Rectal smooth muscle tissue (tissue), 1 donor: Measurements from ENCODE around the gene TSPAN6.

Experiments used
- H3K27ac ChIP-seq: one replicate; pipeline ENCODE4 v1.7.0; 2013; ENCODE audit warnings: low read depth, low read length, inconsistent platforms
- H3K27me3 ChIP-seq: one replicate; pipeline ENCODE4 v1.7.0; 2013; ENCODE audit warnings: low read length; ENCODE audit not compliant: control insufficient read depth, insufficient read depth
- H3K36me3 ChIP-seq: one replicate; pipeline ENCODE4 v1.7.0; 2013; ENCODE audit warnings: low read length; ENCODE audit not compliant: control insufficient read depth, insufficient read depth
- H3K4me1 ChIP-seq: one replicate; pipeline ENCODE4 v1.7.0; 2013; ENCODE audit warnings: low read length; ENCODE audit not compliant: control insufficient read depth, insufficient read depth
- H3K4me3 ChIP-seq: one replicate; pipeline ENCODE4 v1.7.0; 2013; ENCODE audit warnings: low read length
- H3K9ac ChIP-seq: one replicate; pipeline ENCODE4 v1.7.0; 2013; ENCODE audit warnings: low read length

The TSPAN6 gene

GRCh38 chrX:100643956-100644860 lies 7.6 kb upstream of the TSPAN6 start, which contains the start of gene SRPX2:
TSS of gene SRPX2 (plus strand) at chrX:100644199. CDS start at chrX:100646323, 2,124 bp downstream.
- Histone ChIP-seq H3K4me3 (peak within 1 kb of the TSS; percentile 33), H3K9ac (no peak within 1 kb of the TSS), H3K27ac (peak within 1 kb of the TSS; percentile 41), H3K36me3 (no peaks in the 10 kb centered on the region), H3K4me1 (no peaks in the 10 kb centered on the region), H3K27me3 (peaks cover 5% of the 10 kb centered on the region)

DNA sequence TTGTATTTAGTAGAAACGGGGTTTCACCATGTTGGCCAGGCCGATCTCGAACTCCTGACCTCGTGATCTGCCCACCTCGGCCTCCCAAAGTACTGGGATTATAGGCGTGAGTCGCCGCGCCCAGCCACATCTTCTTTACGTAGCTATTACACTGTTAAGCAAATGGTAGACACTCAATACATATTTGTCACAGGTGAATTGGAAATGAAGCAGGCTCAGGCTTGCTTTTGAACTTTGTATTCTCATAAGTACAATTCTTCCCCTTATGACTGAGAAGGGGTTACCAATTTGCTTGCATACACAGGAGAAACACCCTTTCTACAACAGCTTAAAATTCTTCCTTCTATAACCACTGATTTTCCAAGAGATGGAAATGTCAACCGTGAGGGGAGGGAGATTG lies 6.6 kb upstream of the TSPAN6 start:
- Histone ChIP-seq H3K4me1 (no peaks in the 10 kb centered on the region), H3K9ac (no peak overlapping the region), H3K36me3 (no peaks in the 10 kb centered on the region), H3K27me3 (peaks cover 5% of the 10 kb centered on the region), H3K4me3 (no peak overlapping the region), H3K27ac (no peak overlapping the region)

DNA sequence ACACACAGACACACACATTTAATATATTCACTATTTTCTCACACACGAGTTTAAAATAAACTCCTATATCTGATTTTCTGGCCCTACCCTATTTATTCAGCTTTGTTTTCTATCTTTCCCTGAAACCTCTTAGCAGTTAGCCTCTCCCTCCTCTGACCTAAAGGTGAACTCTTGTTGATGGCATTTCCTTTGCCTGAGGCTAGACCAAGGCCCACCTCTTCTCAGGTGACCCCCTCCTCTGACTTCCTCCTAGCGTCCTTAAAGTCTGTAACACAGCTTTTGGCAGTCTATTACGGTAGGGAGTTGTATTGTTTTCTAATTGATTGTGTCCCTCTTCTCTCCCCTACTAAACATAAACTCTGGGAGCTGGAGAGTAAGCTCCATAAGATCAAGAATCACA lies 5.7 kb upstream of the TSPAN6 start:
- no peaks in the 10 kb centered on the region for H3K4me1 ChIP-seq
- H3K36me3 ChIP-seq, result no peaks in the 10 kb centered on the region
- no peak overlapping the region for H3K4me3 ChIP-seq
- no peak overlapping the region for H3K27ac ChIP-seq
- peaks cover 5% of the 10 kb centered on the region for H3K27me3 ChIP-seq
- no peak overlapping the region for H3K9ac ChIP-seq

GRCh38 chrX:100635989-100636320 lies 651 bp downstream of the TSPAN6 start:
- H3K27me3 ChIP-seq, result peaks cover 2% of the 10 kb centered on the region
- no peaks in the 10 kb centered on the region for H3K36me3 ChIP-seq
- H3K4me3 ChIP-seq, result peak overlapping the region; percentile 66
- H3K9ac ChIP-seq, result peak overlapping the region; percentile 36
- no peaks in the 10 kb centered on the region for H3K4me1 ChIP-seq
- H3K27ac ChIP-seq, result peak overlapping the region; percentile 55

- peak overlapping the region; percentile 19 for H3K4me3 ChIP-seq
- H3K9ac ChIP-seq, result no peak overlapping the region
- H3K27me3 ChIP-seq, result peaks cover 2% of the 10 kb centered on the region
- no peaks in the 10 kb centered on the region for H3K4me1 ChIP-seq
- no peaks in the 10 kb centered on the region for H3K36me3 ChIP-seq
- no peak overlapping the region for H3K27ac ChIP-seq
Observed at GRCh38 chrX:100635040-100635439, 1.6 kb downstream of the TSPAN6 start.

DNA sequence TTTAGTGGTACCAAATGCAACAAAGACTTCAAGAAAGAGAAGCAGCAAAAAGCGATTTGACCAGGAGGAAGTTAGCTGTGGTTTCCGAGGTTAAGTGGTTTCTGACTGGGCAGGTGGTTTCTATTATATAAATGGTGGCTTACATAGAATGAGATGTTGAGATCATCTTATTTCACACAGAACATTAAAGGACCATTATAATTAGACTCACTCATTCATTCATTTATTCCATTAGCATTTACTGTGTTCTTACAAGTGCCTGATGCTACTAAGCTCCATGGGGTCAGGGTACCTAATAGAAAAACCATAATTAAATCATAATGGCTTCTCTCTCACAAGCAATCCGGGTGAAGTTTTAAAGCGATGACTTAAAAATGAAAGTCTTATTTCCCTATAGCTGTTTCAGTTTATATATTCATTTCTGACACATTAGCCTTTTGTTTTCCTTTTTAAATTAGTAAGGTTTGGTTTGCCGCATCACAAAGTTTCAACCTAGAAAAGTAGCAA lies 10.6 kb downstream of the TSPAN6 start:
- Histone ChIP-seq H3K36me3 (no peaks in the 10 kb centered on the region), H3K27ac (no peak overlapping the region), H3K4me3 (no peak overlapping the region), H3K27me3 (no peaks in the 10 kb centered on the region), H3K4me1 (no peaks in the 10 kb centered on the region), H3K9ac (no peak overlapping the region)

GRCh38 chrX:100623001-100623400 lies 13.6 kb downstream of the TSPAN6 start:
- no peaks in the 10 kb centered on the region for H3K4me1 ChIP-seq
- H3K4me3 ChIP-seq, result no peak overlapping the region
- H3K36me3 ChIP-seq, result no peaks in the 10 kb centered on the region
- H3K27ac ChIP-seq, result no peak overlapping the region
- H3K27me3 ChIP-seq, result no peaks in the 10 kb centered on the region
- H3K9ac ChIP-seq, result no peak overlapping the region

- Histone ChIP-seq H3K9ac (no peak overlapping the region), H3K4me3 (no peak overlapping the region), H3K27me3 (no peaks in the 10 kb centered on the region), H3K4me1 (no peaks in the 10 kb centered on the region), H3K36me3 (no peaks in the 10 kb centered on the region), H3K27ac (no peak overlapping the region)
Observed at GRCh38 chrX:100615005-100615404, 21.6 kb downstream of the TSPAN6 start.

DNA sequence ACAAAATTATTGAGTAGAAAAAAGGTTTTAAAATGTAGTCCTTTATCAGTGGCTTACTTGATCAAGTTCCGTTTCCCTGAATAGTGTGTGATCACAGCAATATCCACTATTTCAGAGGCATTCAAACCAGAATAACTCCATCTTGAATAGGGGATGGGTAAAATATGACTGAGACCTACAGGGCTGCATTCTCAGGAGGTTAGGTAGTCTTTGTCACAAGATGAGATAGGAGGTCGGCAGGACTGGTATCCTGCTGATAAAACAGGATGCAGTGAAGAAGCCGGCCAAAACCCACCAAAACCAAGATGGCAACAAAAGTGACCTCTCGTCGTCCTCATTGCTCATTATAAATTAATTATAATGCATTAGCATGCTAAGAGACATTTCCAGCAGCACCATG lies 24.7 kb downstream of the TSPAN6 start:
- Histone ChIP-seq H3K4me3 (no peak overlapping the region), H3K36me3 (no peaks in the 10 kb centered on the region), H3K27me3 (no peaks in the 10 kb centered on the region), H3K4me1 (no peaks in the 10 kb centered on the region), H3K9ac (no peak overlapping the region), H3K27ac (no peak overlapping the region)

- no peaks in the 10 kb centered on the region for H3K4me1 ChIP-seq
- no peak overlapping the region for H3K27ac ChIP-seq
- H3K9ac ChIP-seq, result no peak overlapping the region
- no peaks in the 10 kb centered on the region for H3K36me3 ChIP-seq
- no peak overlapping the region for H3K4me3 ChIP-seq
- H3K27me3 ChIP-seq, result no peaks in the 10 kb centered on the region
Observed at GRCh38 chrX:100609591-100609990, 27.0 kb downstream of the TSPAN6 start.

DNA sequence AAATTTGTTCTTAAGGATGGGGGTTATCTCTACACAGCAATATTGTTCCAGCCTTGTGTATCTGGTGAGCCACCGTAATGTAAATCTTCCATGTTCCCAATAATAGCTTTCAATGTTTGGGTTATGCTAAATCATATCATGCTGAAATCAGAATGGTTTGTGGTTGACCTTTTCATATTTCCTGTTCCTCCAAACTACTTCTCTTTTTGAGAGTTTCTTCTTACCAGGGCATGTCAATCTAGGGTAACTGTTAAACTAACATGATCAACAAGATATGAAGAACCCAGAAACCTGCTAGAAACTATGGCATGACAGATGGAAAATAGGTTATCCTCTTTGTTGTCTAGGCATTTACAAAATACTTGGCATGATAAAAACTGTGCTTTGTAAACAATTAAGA lies 29.9 kb downstream of the TSPAN6 start:
- H3K27me3 ChIP-seq, result no peaks in the 10 kb centered on the region
- no peak overlapping the region for H3K27ac ChIP-seq
- H3K9ac ChIP-seq, result no peak overlapping the region
- H3K4me3 ChIP-seq, result no peak overlapping the region
- no peaks in the 10 kb centered on the region for H3K4me1 ChIP-seq
- no peaks in the 10 kb centered on the region for H3K36me3 ChIP-seq

- Histone ChIP-seq H3K27me3 (no peaks in the 10 kb centered on the region), H3K36me3 (no peaks in the 10 kb centered on the region), H3K9ac (no peak overlapping the region), H3K4me3 (no peak overlapping the region), H3K4me1 (peaks cover 3% of the 10 kb centered on the region), H3K27ac (no peak overlapping the region)
Observed at GRCh38 chrX:100600758-100601157, 35.8 kb downstream of the TSPAN6 start.

GRCh38 chrX:100600340-100600739 lies 36.3 kb downstream of the TSPAN6 start:
- no peaks in the 10 kb centered on the region for H3K27me3 ChIP-seq
- no peak overlapping the region for H3K4me3 ChIP-seq
- no peak overlapping the region for H3K9ac ChIP-seq
- no peaks in the 10 kb centered on the region for H3K36me3 ChIP-seq
- peaks cover 3% of the 10 kb centered on the region for H3K4me1 ChIP-seq
- H3K27ac ChIP-seq, result no peak overlapping the region
